ENCODE results near the gene HJURP. TPM values are rescaled to one million over a fixed set of nuclear protein-coding genes. Genes with fewer than 3 reads are reported as not detected.

The HJURP gene
- total RNA-seq, 1 experiment from 2014 or later, result 49.7 TPM

- no peak for TF ChIP-seq CTCF (conservative IDR thresholded peaks at IDR 0.05)
- Histone ChIP-seq H2BK15ac (ENCODE audit: low read depth, low read length) (no peak overlapping the region), H2BK120ac (ENCODE audit: low read depth, low read length, poor library complexity, severe bottlenecking) (no peak overlapping the region), H3K4me2 (ENCODE audit: insufficient read depth, insufficient read length, low read length) (no peak overlapping the region), H3K9me3 (ENCODE audit: control insufficient read depth, low read depth, low read length) (no peaks in the 10 kb centered on the region), H3K27me3 (ENCODE audit: insufficient read depth, low read length) (no peaks in the 10 kb centered on the region), H3K23ac (ENCODE audit: insufficient read length, low read depth, low read length) (no peak overlapping the region), H3T11ph (ENCODE audit: low read length) (no peak overlapping the region), H4K91ac (ENCODE audit: insufficient read length, low read depth, low read length) (no peak overlapping the region), H3K14ac (ENCODE audit: insufficient read depth, low read length) (no peak overlapping the region), H3K9ac (ENCODE audit: extremely low read depth, insufficient read length, low read length) (no peak overlapping the region), H4K8ac (replicated peaks; ENCODE audit: insufficient read length, low read depth, low read length) (no peak overlapping the region), H3K27ac (ENCODE audit: insufficient read length, low read depth, low read length) (no peak overlapping the region), H3K79me1 (ENCODE audit: insufficient read depth, low read depth, low read length, poor library complexity, severe bottlenecking) (no peaks in the 10 kb centered on the region), H3K4ac (ENCODE audit: low read depth, low read length) (no peak overlapping the region), H2AK5ac (ENCODE audit: insufficient read length, low read length) (no peak overlapping the region), H4K20me1 (ENCODE audit: control insufficient read depth, insufficient read depth, insufficient read length) (peaks cover 3% of the 10 kb centered on the region), H2AFZ (ENCODE audit: low read length) (no peak overlapping the region), H3K4me1 (ENCODE audit: insufficient read depth, low read length) (no peaks in the 10 kb centered on the region), H3K56ac (ENCODE audit: insufficient read length, low read depth, low read length) (no peak overlapping the region), H2BK12ac (ENCODE audit: insufficient read length, low read depth, low read length) (no peak overlapping the region), H3K23me2 (ENCODE audit: insufficient read length, low read depth, low read length, poor library complexity, severe bottlenecking) (no peaks in the 10 kb centered on the region), H3K79me2 (ENCODE audit: insufficient read depth, low read length) (no peaks in the 10 kb centered on the region), H4K5ac (ENCODE audit: insufficient read length, low read depth, low read length) (no peak overlapping the region), H2BK20ac (ENCODE audit: low read depth, low read length, poor library complexity, severe bottlenecking) (no peak overlapping the region), H3K18ac (ENCODE audit: insufficient read length, low read depth, low read length) (no peak overlapping the region), H2BK5ac (ENCODE audit: insufficient read length, low read length) (no peak overlapping the region)
- Mint-ChIP-seq H3K36me3 (ENCODE audit: insufficient read depth in 1 of 3, low read depth in 3 of 3) (no peaks in the 10 kb centered on the region; a peak in 1 of 7 replicates), H3K27me3 (ENCODE audit: low read depth) (peaks cover 42% of the 10 kb centered on the region), H3K27ac (no peak overlapping the region), H3K4me1 (no peaks in the 10 kb centered on the region), H3K9me3 (peaks cover 3 to 6% of the 10 kb centered on the region in 2 experiments; a peak in 1 of 5 replicates), H3K4me3 (no peak overlapping the region)
- no peak for DNase-seq
- WGBS (ENCODE audit: extremely low coverage, insufficient read length, low lambda C conversion rate), result no CpG with 5 or more reads among the region's 4 CpGs
Measured at GRCh38 chr2:233901884-233902283, 47.5 kb upstream of the HJURP start.

Data from H9 (cell line).